ENCODE data around the gene BAD.

GRCh38 chr11:64241241-64241490 is 43.3 kb downstream of the BAD start:
- no peak for TF ChIP-seq CTCF (conservative IDR thresholded peaks at IDR 0.05; ENCODE audit: low read length)
- TF ChIP-seq EZH2phosphoT487 (IDR thresholded peaks at IDR 0.05; ENCODE audit: borderline replicate concordance, low read depth, low read length): no peak

All from OCI-LY7 (cell line).